Ovary (tissue), 1 donor: ENCODE data around the gene PLAA.

Source experiments
- EP300 ChIP-seq: sonication (generic); formaldehyde crosslinking; IDR thresholded peaks from one replicate; pipeline ENCODE4 v1.6.1; 2017; ENCODE audit warnings: antibody characterized with exemption
- POLR2A ChIP-seq: fragments of 450-650 bp; IDR thresholded peaks from one replicate; pipeline ENCODE4 v1.6.1; 2017; ENCODE audit warnings: antibody characterized with exemption, mild to moderate bottlenecking, moderate library complexity

DNA sequence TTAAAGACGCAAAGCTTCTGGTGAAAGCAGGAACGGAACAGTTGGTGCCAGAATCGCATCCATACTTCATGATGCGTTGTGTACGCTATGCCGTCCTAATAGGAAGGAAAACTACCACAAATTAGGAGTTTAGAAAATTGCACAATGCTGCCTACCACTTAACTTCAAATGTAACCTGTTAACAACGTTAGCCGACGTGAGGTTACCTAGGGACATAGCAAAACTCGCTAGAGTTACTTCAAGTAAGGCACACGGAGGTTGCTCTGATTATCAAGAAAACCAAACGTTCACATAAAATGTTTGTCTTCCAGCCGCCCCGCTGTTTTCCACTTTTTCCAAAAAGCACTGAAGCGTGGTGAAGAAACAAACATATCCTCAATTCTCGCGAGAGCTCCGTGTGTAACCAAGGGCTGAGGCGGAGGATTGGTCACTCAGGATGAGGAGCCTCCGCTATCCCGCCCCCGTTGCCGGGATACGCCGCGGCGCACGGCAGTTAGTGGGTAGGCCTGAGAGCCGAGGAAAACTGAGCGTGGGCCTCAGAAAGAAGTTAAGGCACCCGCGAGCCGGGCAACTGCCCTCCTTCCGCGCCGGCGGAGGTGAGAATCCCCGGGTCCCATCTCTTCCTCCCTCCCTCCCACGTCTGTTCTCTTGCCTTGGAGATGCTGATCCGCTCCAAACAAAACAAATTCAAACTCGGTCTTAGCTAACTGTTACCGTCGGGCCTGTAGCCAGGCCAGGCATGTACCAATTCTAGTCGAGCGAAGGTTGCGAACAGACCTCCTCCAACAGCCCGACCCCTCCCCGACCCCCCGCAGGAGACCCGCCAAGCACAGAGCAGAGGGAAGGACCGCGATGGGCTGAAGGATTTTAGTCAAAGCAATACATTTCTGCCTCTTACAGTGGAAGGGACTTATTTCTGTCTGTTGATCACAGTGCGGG lies 9.1 kb upstream of the PLAA start, which contains the start of gene IFT74:
- TF ChIP-seq EP300 (no peak), POLR2A (no peak)
